Thyroid gland (tissue), 4 donors: ENCODE results near the gene AARS2.

Experiments used
- POLR2A ChIP-seq, 2 donors: fragments of 450-650 bp; IDR thresholded peaks; one replicate each; pipeline ENCODE4 v1.6.1; 2017; ENCODE audit warnings: antibody characterized with exemption in 2 of 2, mild to moderate bottlenecking in 2 of 2, moderate library complexity in 1 of 2
- TF ChIP-seq, protein P1 (sequence below), 6 experiments: fragments of 200-600 bp in 3 of 6; fragments of 450-650 bp in 3 of 6; sonication (generic) in 3 of 6; IDR thresholded peaks; one replicate each; pipeline ENCODE4 v1.5.1; 2016 to 2019; ENCODE audit warnings: antibody characterized with exemption in 6 of 6, mild to moderate bottlenecking in 2 of 6, inconsistent platforms in 1 of 6, moderate library complexity in 1 of 6

DNA sequence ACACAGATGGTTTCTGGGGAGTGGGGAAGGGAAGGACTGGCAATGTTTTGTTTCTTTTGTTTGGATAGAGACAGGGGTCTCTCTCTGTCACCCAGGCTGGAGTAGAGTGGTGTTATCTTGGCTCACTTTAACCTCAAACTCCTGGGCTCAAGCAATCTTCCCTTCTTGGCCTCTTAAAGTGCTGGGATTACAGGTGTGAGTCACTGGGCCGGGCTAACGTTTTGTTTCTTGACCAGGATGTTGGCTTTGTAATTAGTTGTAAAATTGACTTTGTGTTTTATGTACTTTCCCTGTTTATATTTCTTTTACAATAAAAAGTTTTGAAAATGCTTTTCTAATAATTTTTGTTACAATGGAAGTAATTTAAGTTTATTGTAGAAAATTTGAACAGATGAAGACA is 40.2 kb upstream of the AARS2 start:
- TF ChIP-seq, protein P1, sequence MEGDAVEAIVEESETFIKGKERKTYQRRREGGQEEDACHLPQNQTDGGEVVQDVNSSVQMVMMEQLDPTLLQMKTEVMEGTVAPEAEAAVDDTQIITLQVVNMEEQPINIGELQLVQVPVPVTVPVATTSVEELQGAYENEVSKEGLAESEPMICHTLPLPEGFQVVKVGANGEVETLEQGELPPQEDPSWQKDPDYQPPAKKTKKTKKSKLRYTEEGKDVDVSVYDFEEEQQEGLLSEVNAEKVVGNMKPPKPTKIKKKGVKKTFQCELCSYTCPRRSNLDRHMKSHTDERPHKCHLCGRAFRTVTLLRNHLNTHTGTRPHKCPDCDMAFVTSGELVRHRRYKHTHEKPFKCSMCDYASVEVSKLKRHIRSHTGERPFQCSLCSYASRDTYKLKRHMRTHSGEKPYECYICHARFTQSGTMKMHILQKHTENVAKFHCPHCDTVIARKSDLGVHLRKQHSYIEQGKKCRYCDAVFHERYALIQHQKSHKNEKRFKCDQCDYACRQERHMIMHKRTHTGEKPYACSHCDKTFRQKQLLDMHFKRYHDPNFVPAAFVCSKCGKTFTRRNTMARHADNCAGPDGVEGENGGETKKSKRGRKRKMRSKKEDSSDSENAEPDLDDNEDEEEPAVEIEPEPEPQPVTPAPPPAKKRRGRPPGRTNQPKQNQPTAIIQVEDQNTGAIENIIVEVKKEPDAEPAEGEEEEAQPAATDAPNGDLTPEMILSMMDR (IDR thresholded peaks at IDR 0.05) = no peak
- no peak for TF ChIP-seq POLR2A (IDR thresholded peaks at IDR 0.05)
